Stimulated activated CD8-positive, alpha-beta memory T cell treated with anti-CD3 and anti-CD28 coated beads, Interleukin-4, amount 100 ng/mL, for 24 hours (primary cell): ENCODE data around the gene DNAI4.
"Not testable (repeated sequence)": the region's sequence is repeated elsewhere in the genome, so short reads cannot be mapped to it uniquely, and the experiment has no call there.

Experiments used
- DNase-seq: peaks from one replicate; pipeline ENCODE4 v3.0.0-alpha.2; 2020; ENCODE audit warnings: low read depth

Gene DNAI4

GRCh38 chr1:66831529-66832239 is 93.0 kb downstream of the DNAI4 start:
- DNase-seq, result no peak

DNA sequence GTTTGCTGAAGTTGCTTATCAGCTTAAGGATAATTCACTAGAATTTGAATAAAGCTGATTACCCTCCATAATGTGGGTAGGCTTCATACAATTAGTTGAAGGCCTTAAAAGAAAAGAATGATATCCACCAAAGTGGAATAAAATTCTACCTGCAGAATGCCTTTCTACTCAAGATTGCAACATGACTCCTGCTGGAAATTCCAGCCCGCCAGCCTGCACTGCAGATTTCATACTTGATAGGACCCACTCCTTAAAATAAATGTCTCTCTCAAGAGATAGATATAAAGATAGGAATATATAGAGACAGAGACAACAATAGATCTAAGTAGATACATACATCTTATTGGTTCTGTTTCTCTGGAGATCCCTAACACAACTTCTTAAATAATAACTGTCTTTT is 99.9 kb downstream of the DNAI4 start:
- no peak for DNase-seq

DNA sequence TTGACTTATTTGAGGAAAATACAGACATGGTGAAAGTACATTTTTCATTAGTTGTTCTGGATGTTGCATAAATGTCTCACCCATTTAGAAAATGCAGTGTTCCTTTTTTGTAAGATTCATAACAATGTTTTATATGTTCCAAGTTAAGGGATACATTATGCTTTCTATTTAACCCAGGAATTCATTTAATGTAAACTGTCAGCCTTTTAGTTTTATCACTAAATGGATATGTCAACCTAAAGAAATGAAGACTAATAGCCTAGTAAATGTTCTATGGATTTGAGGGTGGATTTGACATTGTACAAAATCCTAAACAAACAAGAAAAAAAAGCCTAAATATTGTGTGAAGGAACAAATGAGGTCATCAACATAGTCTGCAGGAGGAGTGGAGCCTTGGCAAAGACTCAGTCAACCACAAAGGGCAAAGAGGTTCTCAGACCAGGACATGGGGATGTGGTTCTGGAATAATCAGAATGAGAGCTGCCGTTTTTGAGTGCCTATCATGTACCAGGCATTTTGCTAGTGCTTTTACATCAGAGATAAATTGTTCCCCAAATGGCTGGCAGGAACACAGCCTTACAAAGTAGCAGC is 114.8 kb downstream of the DNAI4 start:
- no peak for DNase-seq

DNA sequence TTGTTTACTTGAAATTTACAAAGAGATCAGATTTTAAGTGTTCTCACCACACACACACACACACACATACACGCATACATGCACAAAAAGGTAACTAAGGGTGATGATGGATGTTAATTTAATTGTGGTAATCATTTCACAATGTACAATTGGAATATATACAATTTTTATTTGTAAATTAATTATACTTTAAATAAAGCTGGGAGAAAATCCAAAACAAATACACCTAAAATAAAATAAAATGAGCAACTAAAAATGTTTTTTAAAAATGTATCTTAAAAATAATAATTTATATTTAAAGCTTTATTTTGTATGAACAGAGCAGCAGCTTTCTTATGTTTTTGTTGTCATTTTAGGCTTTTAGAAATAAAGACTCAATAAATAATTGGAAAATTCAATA is 115.4 kb downstream of the DNAI4 start:
- DNase-seq, result no peak

DNA sequence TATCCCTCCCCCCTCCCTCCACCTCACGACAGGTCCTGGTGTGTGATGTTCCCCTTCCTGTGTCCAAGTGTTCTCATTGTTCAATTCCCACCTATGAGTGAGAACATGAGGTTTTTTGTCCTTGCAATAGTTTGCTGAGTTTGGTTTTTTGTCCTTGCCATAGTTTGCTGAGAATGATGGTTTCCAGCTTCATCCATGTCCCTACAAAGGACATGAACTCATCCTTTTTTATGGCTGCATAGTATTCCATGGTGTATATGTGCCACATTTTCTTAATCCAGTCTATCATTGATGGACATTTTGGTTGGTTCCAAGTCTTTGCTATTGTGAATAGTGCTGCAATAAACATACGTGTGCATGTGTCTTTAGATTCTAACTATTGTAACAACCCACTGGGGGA is 128.8 kb downstream of the DNAI4 start:
- DNase-seq, result not testable (repeated sequence)

GRCh38 chr1:66791621-66792610 is 132.7 kb downstream of the DNAI4 start:
- DNase-seq, result no peak

DNA sequence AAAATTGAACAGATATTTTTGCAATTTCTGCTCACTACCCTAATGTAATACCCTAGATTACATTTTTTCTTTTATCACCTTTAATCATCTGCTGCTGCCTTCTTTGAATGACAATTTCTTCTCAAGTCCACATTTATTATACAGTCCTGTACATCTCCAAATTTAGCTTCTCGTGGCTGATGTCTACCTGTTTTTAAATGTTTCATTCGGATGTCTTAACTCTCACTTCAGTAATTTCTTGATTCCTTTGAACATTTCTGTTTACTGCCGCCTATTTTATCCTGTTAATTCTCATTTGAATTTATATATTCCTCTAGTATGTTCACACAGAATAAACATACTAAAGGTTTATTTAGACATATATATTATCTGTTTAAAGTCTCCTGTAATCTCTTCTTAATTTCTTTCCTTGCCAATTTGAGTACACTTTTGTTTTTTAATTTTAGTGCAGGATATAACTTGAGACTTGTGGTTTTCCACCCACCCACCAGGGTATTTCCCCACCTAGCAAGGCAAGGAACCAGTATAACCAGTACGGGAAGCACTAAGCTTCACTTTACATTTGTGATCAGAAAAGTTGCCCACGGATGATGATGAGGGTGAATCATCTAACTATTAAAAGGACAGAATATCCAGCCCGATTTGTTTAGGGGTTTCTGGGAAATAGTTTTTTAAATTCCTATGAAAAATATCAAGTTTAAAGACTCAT is 136.3 kb downstream of the DNAI4 start:
- DNase-seq, result peak; percentile 40

GRCh38 chr1:66787641-66788040 is 137.0 kb downstream of the DNAI4 start:
- no peak for DNase-seq

GRCh38 chr1:66785800-66786199 is 138.9 kb downstream of the DNAI4 start:
- DNase-seq, result not testable (repeated sequence)

DNA sequence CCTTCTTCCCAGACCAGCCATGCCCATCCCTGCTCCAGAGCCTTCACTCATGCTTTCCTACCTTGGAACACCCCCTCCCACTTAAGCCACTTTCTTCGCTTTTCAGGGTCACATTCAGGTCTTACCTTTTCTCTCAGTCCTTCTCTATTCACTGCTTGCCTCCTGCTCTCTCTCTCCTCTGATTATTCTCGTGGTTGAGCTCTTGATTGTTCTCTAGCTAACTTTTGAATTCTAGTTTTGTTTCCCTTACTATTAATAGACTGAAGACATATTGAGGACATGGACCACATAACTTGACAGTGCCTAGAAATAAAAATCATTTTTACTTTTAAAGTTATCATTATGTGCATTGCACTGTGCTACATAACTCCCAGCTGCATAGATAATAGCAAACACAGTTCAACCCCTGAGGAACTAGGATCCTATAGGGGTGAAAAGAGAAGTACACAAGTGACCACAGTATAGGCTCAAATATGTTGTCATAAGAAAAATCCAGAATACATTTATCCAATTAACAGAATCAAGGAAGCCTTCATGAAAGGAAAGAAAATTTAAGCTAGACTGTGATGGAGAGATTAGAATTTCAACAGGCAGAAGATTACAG is 145.1 kb downstream of the DNAI4 start:
- no peak for DNase-seq

DNA sequence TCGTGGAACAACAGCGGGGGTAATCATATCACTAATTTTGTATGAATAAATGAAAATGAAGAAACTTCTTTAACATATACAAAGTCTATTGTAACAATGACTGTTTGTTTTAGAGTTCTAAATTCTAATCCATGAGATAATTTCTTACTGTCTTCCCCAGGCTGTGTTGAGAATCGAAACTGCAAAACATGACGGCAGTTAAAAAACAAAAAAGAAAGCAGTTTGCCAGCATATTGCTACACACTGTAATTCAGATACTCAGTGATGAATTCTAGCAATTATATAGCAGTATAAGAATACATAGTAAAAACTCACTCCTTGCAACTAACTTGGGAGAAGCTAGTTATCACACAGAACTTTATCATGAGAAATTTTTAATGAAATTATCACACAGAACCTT is 145.7 kb downstream of the DNAI4 start:
- no peak for DNase-seq

DNA sequence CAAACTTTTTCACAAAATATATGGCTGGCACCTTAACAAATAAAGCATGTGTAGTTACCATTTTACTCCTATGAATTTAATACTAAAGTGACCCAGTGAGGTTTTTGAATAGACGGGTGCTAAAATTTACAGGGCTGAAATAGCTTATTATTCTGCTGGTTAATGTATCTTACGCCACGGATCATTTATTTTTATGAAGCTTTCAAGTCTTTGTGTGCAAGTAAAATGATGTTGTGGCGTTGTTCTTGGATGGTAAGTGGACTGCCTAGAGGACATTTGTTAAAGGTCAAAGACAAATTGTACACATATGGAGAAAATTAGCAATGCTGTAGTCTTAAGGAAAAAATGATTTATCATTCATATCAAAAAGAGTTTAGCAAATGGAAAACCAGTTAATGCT is 146.4 kb downstream of the DNAI4 start:
- DNase-seq, result no peak

DNA sequence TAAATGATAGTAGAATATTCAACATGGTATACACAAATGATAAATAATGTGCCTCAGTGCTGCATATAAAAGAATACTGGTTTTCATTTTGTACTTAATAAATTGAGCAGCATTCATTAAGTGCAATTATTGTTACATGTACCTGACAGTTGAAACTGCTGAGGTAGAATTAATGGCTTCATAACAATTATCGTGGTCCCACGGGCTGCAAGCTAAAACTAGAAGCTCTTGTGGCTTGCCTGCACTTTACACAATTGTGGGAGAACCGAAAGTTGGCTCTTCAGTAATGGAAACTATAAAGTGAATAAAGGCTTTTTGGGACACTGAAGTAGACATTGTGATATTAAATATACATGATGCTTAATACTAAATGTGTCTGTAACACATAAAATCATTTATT is 146.8 kb downstream of the DNAI4 start:
- no peak for DNase-seq

- DNase-seq, result no peak
Observed at GRCh38 chr1:66775646-66776045, 149.0 kb downstream of the DNAI4 start.

DNA sequence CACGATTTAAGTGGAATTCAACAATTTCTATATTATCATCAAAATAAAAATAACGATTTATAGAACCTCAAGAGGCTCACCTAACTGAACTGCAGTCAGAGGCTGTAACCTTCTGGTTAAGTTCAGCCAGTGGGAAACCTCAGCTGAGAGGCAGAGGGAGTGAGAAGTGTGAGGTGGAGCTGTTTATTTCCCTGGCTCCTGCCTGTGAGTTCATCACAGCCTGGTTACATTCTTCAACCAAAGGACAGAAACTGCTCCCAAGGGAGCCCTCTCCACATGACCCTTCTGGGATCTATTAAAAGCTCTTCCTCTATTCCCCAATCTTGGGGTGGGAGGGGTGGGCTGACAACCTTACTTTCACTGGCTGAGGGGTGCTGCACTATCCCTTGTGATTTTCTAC is 150.2 kb downstream of the DNAI4 start:
- no peak for DNase-seq

- no peak for DNase-seq
Observed at GRCh38 chr1:66773227-66773626, 151.4 kb downstream of the DNAI4 start.

DNA sequence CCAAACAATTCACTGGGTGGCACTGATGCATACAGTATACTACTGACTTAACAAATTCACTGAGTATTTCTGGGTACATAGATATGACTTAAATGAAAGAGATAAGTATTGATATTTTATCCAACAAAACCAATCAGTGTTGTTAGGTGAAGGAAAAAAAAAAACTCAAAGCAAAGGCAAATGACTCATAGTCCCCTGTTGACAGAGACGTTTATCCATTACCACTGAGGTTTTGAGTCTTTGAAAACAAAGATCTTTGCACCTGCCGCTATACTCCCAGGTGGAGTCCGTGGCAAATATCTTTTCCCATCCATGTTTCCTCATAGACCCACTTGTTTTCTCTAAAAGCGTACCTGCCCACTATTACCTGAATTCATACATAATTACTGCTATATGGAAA is 154.0 kb downstream of the DNAI4 start:
- DNase-seq, result no peak

DNA sequence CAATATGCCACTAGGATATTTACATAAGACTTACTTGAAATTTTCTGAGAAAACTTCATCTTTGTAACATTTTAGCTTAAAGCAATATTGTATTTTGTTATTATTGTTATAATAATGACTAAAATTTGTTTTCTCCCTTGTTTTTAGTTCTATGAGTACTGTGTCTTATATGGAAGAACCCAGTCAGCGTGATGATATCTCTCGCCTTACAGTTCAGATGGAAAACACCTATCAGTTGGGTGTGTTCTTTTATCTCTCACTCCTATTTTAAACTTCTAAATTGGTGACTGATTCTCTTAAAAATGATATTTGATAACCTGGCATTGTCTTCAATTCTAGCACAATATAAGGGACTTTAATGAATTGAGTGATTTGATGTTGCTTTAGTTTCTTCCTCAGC is 154.4 kb downstream of the DNAI4 start:
- no peak for DNase-seq

DNA sequence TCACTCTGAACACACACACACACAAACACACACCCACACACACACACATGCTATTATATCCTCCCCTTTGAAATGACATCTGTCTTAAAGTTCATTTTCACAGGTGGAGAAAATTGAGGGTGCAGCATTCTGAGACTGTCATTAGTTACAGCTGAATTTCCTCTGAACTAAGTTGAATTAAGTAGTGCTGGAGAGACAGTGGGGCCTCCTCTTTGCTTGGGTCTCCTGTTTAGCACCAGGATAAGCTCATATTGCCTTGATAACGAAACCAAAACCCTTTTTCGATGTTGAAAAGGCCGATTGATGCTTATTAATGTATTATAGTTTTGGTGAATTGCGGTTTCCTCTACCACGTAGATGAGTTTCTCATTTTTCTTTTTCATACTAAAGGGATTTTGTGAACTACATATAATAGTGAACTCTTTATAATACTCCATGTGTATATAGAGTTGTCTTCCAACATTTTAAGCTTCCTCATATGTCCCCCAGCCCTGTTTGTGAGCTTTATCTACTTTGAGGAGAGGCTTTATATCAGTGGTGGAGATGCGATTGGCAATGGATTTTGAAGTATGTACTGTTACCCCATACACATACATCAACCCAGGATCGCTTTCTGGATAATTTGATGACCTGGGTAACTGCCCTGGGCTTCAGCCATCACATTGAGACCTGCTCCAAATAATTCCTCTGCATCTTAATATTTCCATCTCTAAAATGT is 155.0 kb downstream of the DNAI4 start:
- no peak for DNase-seq

- no peak for DNase-seq
Observed at GRCh38 chr1:66768965-66769364, 155.7 kb downstream of the DNAI4 start.

DNA sequence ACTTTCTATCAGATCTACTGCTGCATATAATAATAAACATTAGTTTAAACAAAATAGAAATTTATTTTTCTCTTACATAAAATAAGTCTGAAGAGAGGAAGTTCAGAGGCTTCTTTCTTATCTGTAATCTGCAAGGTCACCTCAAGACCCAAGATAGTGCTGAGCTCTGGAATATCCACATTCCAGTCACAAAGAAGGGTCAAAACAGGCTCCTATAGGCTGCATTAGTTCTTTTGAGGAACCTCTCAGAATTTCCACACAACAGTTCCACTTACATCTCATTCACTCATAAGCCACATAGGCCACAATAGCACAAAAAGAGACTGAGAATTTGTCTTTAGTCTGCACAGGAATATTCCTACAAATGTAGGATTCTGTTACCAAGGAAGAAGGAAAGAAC is 157.0 kb downstream of the DNAI4 start:
- no peak for DNase-seq
